ENCODE data around the gene MCL1.

MCL1 gene

DNA sequence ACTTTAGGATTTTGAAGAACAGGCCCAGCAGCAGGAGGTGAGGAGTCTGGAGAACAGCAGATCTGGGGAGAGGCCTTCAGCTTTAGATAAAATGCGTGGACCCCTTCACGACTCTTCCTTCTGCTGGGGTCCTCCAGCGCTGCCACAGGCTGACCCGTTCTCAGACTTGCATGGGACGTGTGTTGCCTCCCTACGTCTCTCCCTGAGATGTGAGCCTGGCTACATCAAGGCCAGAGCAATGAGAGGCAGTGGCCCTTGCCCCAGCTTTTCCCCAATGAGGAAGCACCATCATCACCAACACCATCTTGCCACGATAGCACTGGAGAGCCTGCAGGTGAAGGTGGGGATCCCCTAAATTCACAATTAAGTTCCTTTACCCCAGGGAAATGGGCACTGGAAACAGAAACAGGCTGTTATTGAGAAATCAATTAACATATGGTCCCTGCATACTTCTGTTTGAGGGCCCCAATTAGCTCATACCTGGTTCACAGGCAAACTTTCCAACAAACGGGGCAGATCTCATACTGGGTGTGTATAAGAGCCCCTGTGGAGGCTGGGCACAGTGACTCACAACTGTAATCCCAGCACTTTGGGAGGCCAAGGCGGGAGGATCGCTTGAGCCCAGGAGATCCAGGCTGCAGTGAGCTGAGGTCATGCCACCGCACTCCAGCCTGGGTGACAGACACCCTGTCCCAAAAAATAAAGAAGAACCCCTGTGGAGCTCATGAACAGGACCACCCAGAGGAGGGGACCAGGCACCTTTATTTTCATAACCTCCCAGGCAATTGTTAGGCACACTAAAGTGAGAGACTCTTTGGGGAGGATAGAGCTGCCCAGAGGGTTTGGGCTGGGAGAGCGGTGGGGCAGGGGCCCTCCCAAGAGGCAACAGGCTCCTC lies 42.3 kb downstream of the MCL1 start:
- no peak for DNase-seq

- no peak for DNase-seq
Measured at GRCh38 chr1:150535511-150536287, 43.7 kb downstream of the MCL1 start.

- no peak for DNase-seq
Measured at GRCh38 chr1:150534002-150534401, 45.4 kb downstream of the MCL1 start.

DNA sequence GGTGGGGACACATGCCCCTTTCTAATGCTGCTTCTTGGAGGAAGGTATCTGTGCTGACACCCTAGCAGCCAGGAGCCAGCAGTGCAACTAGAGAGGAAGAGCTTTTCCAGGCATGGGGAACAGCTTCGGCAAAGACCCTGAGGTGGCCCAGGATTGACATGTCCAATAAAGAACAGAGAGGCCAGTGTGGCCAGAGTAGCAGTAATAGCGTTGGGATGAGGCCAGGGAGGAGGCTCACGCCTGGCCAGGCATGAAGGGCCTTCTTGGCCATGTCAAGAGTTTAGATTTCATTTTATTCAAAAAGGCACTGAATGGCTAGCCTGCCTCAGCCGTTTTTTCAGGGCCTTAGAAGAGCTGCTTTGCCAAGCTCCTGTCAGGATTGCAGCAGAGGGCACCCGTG lies 46.5 kb downstream of the MCL1 start:
- no peak for DNase-seq

DNA sequence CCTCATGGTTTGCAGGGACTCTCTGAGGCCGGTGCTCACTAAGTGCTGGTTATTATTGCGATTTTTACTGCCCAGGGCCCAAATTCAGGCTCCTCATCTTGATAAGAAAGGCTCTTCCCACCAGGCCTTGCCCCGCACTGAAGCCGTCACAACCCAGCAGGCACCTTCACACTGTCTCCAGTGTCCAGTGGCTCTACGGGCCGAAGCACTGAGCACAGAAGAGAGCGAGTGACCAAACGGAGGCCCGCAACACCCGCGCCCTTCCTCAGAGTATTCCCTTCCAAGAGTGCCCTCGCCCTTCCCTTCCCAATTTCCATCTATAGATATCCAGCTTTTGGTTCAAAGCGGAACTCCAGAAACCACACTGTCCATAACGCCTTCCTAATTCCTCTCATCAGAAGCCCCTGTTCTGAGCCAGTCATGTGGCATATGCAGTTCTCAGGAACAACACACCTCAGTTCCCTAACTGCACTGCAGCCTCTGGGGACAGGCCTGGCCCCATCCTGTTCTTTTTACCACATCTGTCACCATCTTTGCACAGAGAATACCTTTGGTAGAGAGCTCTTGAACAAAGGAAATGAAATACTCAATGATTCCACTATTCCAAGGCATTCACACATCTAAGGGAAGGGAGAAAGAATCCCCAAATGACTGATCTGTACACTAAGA lies 48.8 kb downstream of the MCL1 start:
- DNase-seq = no peak

GRCh38 chr1:150529017-150529416 lies 50.4 kb downstream of the MCL1 start:
- no peak for DNase-seq

DNA sequence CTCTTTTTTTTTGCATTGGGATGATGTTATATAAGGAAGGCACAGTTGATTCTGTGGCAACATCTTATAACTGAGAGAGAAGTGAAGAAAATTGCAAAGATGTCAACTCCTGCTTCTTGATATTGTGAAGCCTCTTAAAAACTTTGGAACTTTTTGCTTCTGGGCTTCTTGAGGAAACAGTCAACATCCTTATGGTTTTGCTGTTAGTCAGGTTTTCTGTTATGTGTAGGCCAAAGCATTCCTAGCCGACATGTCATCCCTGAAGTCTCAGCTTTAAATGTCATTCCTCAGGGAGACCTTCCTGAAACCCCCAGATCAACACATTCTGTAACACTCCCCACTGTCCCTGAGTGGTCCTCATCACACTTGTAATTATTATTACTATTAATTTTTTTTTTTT lies 51.2 kb downstream of the MCL1 start:
- DNase-seq = no peak

- no peak for DNase-seq
Measured at GRCh38 chr1:150525348-150525747, 54.1 kb downstream of the MCL1 start.

Data from GOT3 (cell line).